Ishikawa (cell line): ENCODE results near the gene STK38L.

Experiments used
- CEBPB ChIP-seq: IDR thresholded peaks from 2 replicates; pipeline ENCODE4 v1.6.1; 2012
- CREB1 ChIP-seq: IDR thresholded peaks from 2 replicates; pipeline ENCODE4 v1.6.1; 2012; ENCODE audit warnings: low read depth
- EGR1 ChIP-seq: IDR thresholded peaks from 2 replicates; pipeline ENCODE4 v1.6.1; 2012
- EP300 ChIP-seq: IDR thresholded peaks from 2 replicates; pipeline ENCODE4 v1.6.1; 2012; ENCODE audit warnings: borderline replicate concordance
- FOXM1 ChIP-seq: IDR thresholded peaks from 2 replicates; pipeline ENCODE4 v1.6.1; 2012; ENCODE audit warnings: low read depth, borderline replicate concordance
- MAX ChIP-seq: IDR thresholded peaks from 2 replicates; pipeline ENCODE4 v1.6.1; 2012
- NFIC ChIP-seq: IDR thresholded peaks from 2 replicates; pipeline ENCODE4 v1.6.1; 2012
- RAD21 ChIP-seq: IDR thresholded peaks from 2 replicates; pipeline ENCODE4 v1.6.1; 2012; ENCODE audit warnings: low read depth
- REST ChIP-seq: IDR thresholded peaks from 2 replicates; pipeline ENCODE4 v1.6.1; 2012; ENCODE audit warnings: low read depth, mild to moderate bottlenecking
- TAF1 ChIP-seq: IDR thresholded peaks from 2 replicates; pipeline ENCODE4 v1.6.1; 2012; ENCODE audit warnings: low read depth, mild to moderate bottlenecking
- TCF12 ChIP-seq: IDR thresholded peaks from 2 replicates; pipeline ENCODE4 v1.6.1; 2012; ENCODE audit warnings: low read depth
- TEAD4 ChIP-seq: IDR thresholded peaks from 2 replicates; pipeline ENCODE4 v1.6.1; 2012
- USF1 ChIP-seq: IDR thresholded peaks from 2 replicates; pipeline ENCODE4 v1.6.1; 2012
- YY1 ChIP-seq: IDR thresholded peaks from 2 replicates; pipeline ENCODE4 v1.6.1; 2012; ENCODE audit warnings: low read depth
- ZBTB7A ChIP-seq: IDR thresholded peaks from 2 replicates; pipeline ENCODE4 v1.6.1; 2012; ENCODE audit warnings: low read depth

Gene STK38L

GRCh38 chr12:27366621-27367020 lies 122.5 kb downstream of the STK38L start:
- TF ChIP-seq EP300: no peak
- TF ChIP-seq CREB1: no peak
- TF ChIP-seq TCF12: no peak
- no peak for TF ChIP-seq CEBPB
- no peak for TF ChIP-seq USF1
- TF ChIP-seq REST: no peak
- TF ChIP-seq ZBTB7A: no peak
- no peak for TF ChIP-seq RAD21
- no peak for TF ChIP-seq TEAD4
- no peak for TF ChIP-seq EGR1
- TF ChIP-seq NFIC: no peak
- TF ChIP-seq YY1: no peak
- no peak for TF ChIP-seq TAF1
- TF ChIP-seq MAX: no peak

- no peak for TF ChIP-seq ZBTB7A
- no peak for TF ChIP-seq YY1
- no peak for TF ChIP-seq REST
- TF ChIP-seq CEBPB: no peak
- no peak for TF ChIP-seq RAD21
- no peak for TF ChIP-seq MAX
- TF ChIP-seq TCF12: no peak
- TF ChIP-seq TEAD4: no peak
- TF ChIP-seq EGR1: no peak
- no peak for TF ChIP-seq FOXM1
- no peak for TF ChIP-seq CREB1
- no peak for TF ChIP-seq EP300
- TF ChIP-seq USF1: no peak
- no peak for TF ChIP-seq NFIC
- TF ChIP-seq TAF1: no peak
Measured at GRCh38 chr12:27367078-27367477, 123.0 kb downstream of the STK38L start.
